Ureter (tissue), 1 donor: ENCODE data around the gene APOH. TPM values are rescaled to one million over a fixed set of nuclear protein-coding genes. Genes with fewer than 3 reads are reported as not detected.
"Not testable (repeated sequence)": the region's sequence is repeated elsewhere in the genome, so short reads cannot be mapped to it uniquely, and the experiment has no call there.

Experiments used
- DNase-seq: peaks from one replicate; pipeline ENCODE4 v3.0.0-alpha.2; 2020; ENCODE audit warnings: low spot score
- total RNA-seq: library from RNA; stranded (reverse); gene quantifications from one replicate; pipeline ENCODE4 v1.2.4, GENCODE V29; 2023
- donor health status: DM: yes; HTN: yes; CAD: no.

Gene APOH
- total RNA-seq = 0.89 TPM

- no peak for DNase-seq
Observed at GRCh38 chr17:66228887-66229782, at the start of gene APOH. Gene APOH (minus strand): TSS chr17:66229415. CDS start chr17:66229379, 36 bp downstream.

- no peak for DNase-seq
Observed at GRCh38 chr17:66277191-66277590, 48.0 kb upstream of the APOH start.

- DNase-seq = no peak
Observed at GRCh38 chr17:66276328-66276937, 47.2 kb upstream of the APOH start.

- DNase-seq = peak; percentile 53
Observed at GRCh38 chr17:66275651-66276050, 46.4 kb upstream of the APOH start.

- DNase-seq = no peak
Observed at GRCh38 chr17:66273586-66273848, 44.3 kb upstream of the APOH start.

- no peak for DNase-seq
Observed at GRCh38 chr17:66272811-66273585, 43.8 kb upstream of the APOH start.

- no peak for DNase-seq
Observed at GRCh38 chr17:66271512-66271911, 42.3 kb upstream of the APOH start.

- DNase-seq = no peak
Observed at GRCh38 chr17:66270106-66270505, 40.9 kb upstream of the APOH start.

- no peak for DNase-seq
Observed at GRCh38 chr17:66268247-66268927, 39.2 kb upstream of the APOH start.

GRCh38 chr17:66264696-66265095 lies 35.5 kb upstream of the APOH start:
- DNase-seq = no peak

- DNase-seq = no peak
Observed at GRCh38 chr17:66262767-66263166, 33.6 kb upstream of the APOH start.

GRCh38 chr17:66260688-66261087 lies 31.5 kb upstream of the APOH start:
- DNase-seq = no peak

- DNase-seq = no peak
Observed at GRCh38 chr17:66260275-66260674, 31.1 kb upstream of the APOH start.

- DNase-seq = no peak
Observed at GRCh38 chr17:66255527-66255971, 26.3 kb upstream of the APOH start.

GRCh38 chr17:66255112-66255511 lies 25.9 kb upstream of the APOH start:
- peak; percentile 52 for DNase-seq

GRCh38 chr17:66253458-66253857 lies 24.2 kb upstream of the APOH start:
- not testable (repeated sequence) for DNase-seq

GRCh38 chr17:66250686-66251085 lies 21.5 kb upstream of the APOH start:
- DNase-seq = no peak

- no peak for DNase-seq
Observed at GRCh38 chr17:66248285-66248684, 19.1 kb upstream of the APOH start.

- no peak for DNase-seq
Observed at GRCh38 chr17:66241839-66242238, 12.6 kb upstream of the APOH start.

GRCh38 chr17:66240630-66241029 lies 11.4 kb upstream of the APOH start:
- no peak for DNase-seq

GRCh38 chr17:66240013-66240412 lies 10.8 kb upstream of the APOH start:
- no peak for DNase-seq

- no peak for DNase-seq
Observed at GRCh38 chr17:66235377-66235994, 6.3 kb upstream of the APOH start.
